ENCODE measurements around the gene GAPDHS.

GAPDHS gene

DNA sequence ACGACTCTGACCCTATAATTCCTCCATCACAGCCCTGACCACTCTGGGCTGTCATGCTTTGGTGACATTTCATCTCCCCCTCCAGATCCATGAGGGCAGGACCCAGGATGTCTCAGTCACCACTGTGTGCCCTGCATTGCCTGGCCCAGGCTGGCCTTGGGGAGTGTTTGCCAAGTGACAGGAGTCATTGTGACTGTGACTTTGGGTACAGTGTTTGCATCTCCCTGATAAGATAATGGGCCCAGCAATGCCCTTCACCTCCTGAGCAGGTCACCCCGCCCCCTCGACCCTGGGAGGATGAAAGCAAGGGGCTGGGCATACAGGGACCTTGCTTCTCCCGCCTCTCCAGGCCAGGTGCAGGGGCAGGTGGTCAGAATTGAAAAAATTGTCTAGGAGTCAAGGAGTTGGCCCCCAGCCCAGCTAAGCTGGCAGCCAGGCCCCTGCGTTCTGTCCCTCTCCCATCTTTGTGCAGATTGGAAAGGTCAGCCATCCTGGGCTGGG is 36.1 kb downstream of the GAPDHS start:
- H3K4me1 Mint-ChIP-seq = no peaks in the 10 kb centered on the region
- H3K36me3 Mint-ChIP-seq = no peaks in the 10 kb centered on the region
- H3K4me3 Mint-ChIP-seq = no peak overlapping the region
- ATAC-seq = no peak
- no peaks in the 10 kb centered on the region for H3K9me3 Mint-ChIP-seq
- H3K27me3 Mint-ChIP-seq = peaks cover 43% of the 10 kb centered on the region
- no peak overlapping the region for H3K27ac Mint-ChIP-seq

DNA sequence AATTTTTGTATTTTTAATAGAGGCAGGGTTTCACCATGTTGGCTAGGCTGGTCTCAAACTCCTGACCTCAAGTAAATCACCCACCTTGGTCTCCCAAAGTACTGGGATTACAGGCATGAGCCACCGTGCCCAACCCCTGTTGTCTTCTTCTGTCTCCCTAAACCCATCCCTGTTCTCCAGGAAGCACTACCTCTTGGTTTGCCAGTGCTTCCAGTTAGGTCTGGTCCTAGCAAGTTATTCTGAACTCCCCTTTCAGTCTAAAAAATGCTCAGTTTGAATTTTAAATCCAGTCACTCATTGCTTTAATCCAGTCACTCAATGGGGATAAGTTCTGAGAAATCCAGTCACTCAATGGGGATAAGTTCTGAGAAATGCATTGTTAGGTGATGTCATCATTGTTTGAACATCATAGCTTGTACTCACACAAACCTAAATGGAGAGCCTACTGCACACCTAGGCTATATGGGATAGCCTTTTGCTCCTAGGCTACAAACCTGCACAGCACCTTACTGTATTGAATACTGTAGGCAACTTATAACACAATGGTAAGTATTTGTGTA is 38.2 kb downstream of the GAPDHS start:
- Mint-ChIP-seq H3K27me3 (peaks cover 41% of the 10 kb centered on the region), H3K36me3 (peaks cover 9% of the 10 kb centered on the region), H3K4me1 (no peaks in the 10 kb centered on the region), H3K4me3 (no peak overlapping the region), H3K27ac (no peak overlapping the region), H3K9me3 (peaks cover 8% of the 10 kb centered on the region)
- no peak for ATAC-seq

- Mint-ChIP-seq H3K9me3 (peaks cover 14% of the 10 kb centered on the region), H3K27me3 (peaks cover 18% of the 10 kb centered on the region), H3K4me3 (no peak overlapping the region), H3K4me1 (no peaks in the 10 kb centered on the region), H3K36me3 (peaks cover 15% of the 10 kb centered on the region), H3K27ac (no peak overlapping the region)
- no peak for ATAC-seq
Measured at GRCh38 chr19:35577918-35578317, 44.7 kb downstream of the GAPDHS start.

DNA sequence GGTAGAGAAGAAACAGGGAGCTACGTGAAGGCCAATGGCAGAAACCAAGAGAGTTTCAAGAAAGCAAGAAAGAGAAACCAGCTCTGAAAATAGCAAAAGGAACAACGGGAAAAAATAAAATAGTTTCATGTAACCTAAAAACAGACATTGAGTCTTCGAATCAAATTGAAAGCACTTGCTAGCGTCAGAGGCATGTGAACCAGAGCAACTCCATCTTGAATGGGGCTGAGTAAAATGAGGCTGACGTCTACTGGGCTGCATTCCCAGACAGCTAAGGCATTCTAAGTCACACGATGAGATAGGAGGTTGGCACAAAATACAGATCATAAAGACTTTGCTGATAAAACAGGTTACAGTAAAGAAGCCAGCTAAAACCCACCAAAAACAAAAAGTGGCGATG is 45.5 kb downstream of the GAPDHS start:
- H3K27me3 Mint-ChIP-seq = peaks cover 26% of the 10 kb centered on the region
- ATAC-seq = no peak
- no peak overlapping the region for H3K4me3 Mint-ChIP-seq
- peaks cover 15% of the 10 kb centered on the region for H3K36me3 Mint-ChIP-seq
- H3K4me1 Mint-ChIP-seq = no peaks in the 10 kb centered on the region
- peaks cover 14% of the 10 kb centered on the region for H3K9me3 Mint-ChIP-seq
- no peak overlapping the region for H3K27ac Mint-ChIP-seq

- no peak overlapping the region for H3K27ac Mint-ChIP-seq
- no peaks in the 10 kb centered on the region for H3K9me3 Mint-ChIP-seq
- H3K4me3 Mint-ChIP-seq = no peak overlapping the region
- no peaks in the 10 kb centered on the region for H3K4me1 Mint-ChIP-seq
- no peaks in the 10 kb centered on the region for H3K36me3 Mint-ChIP-seq
- ATAC-seq = no peak
- H3K27me3 Mint-ChIP-seq = peaks cover 44% of the 10 kb centered on the region
Measured at GRCh38 chr19:35582760-35583159, 49.5 kb downstream of the GAPDHS start.

GRCh38 chr19:35585848-35586247 is 52.6 kb downstream of the GAPDHS start, which contains the start of gene PMIS2:
TSS of gene PMIS2 (plus strand) at chr19:35586173. CDS start at chr19:35586260, 87 bp downstream.
- Mint-ChIP-seq H3K27me3 (peaks cover 44% of the 10 kb centered on the region), H3K36me3 (no peaks in the 10 kb centered on the region), H3K4me1 (no peaks in the 10 kb centered on the region), H3K9me3 (no peaks in the 10 kb centered on the region), H3K27ac (no peak within 1 kb of the TSS), H3K4me3 (no peak within 1 kb of the TSS)
- ATAC-seq = no peak

GRCh38 chr19:35587321-35587720 is 54.1 kb downstream of the GAPDHS start:
- no peak overlapping the region for H3K4me3 Mint-ChIP-seq
- peaks cover 44% of the 10 kb centered on the region for H3K27me3 Mint-ChIP-seq
- H3K27ac Mint-ChIP-seq = no peak overlapping the region
- H3K4me1 Mint-ChIP-seq = no peaks in the 10 kb centered on the region
- ATAC-seq = no peak
- no peaks in the 10 kb centered on the region for H3K36me3 Mint-ChIP-seq
- no peaks in the 10 kb centered on the region for H3K9me3 Mint-ChIP-seq

DNA sequence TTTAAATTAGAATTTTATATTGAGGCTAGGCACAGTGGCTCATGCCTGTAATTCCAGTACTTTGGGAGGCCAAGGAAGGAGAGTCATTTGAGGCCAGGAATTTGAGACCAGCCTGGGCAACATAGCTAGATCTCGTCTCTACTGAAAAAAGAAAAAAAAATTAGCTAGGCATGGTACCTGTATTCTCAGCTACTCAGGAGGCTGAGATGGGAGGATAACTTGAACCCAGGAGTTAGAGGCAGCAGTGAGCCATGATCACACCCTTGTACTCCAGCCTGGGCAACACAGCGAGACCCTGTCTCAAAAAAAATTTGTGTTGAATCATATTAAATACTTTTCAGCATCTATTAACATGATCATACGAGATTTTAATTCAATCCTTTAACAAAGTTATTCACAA is 57.6 kb downstream of the GAPDHS start:
- Mint-ChIP-seq H3K27me3 (peaks cover 24% of the 10 kb centered on the region), H3K4me1 (no peaks in the 10 kb centered on the region)
- ATAC-seq = no peak

DNA sequence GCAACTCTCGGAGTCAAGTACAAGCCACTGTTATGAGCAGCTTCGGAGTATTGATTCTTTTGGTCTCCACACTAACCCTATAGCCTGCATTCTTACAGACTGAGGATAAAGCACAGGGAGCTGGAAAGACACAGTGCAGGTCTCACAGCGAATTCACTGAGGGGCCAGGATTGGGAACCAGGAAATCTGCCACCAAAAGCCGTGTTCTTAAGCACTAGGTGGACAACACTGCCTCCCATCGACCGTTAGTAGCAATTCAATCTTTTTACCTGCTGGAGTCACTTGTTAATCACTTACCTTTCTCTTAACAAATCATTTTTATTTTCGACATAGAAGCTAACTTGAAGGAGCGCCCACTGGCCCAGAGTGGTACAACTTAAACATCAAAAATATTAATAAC is 59.0 kb downstream of the GAPDHS start:
- no peak overlapping the region for H3K27ac Mint-ChIP-seq
- no peak for ATAC-seq

More for the DNA sequence above, 57.6 kb downstream of the GAPDHS start:
- no peaks in the 10 kb centered on the region for H3K9me3 Mint-ChIP-seq
- no peak overlapping the region for H3K4me3 Mint-ChIP-seq
- H3K36me3 Mint-ChIP-seq = no peaks in the 10 kb centered on the region
- H3K27ac Mint-ChIP-seq = no peak overlapping the region

More for the DNA sequence above, 59.0 kb downstream of the GAPDHS start:
- no peaks in the 10 kb centered on the region for H3K9me3 Mint-ChIP-seq
- H3K36me3 Mint-ChIP-seq = no peaks in the 10 kb centered on the region
- H3K4me3 Mint-ChIP-seq = no peak overlapping the region
- peaks cover 20% of the 10 kb centered on the region for H3K27me3 Mint-ChIP-seq
- peaks cover 6% of the 10 kb centered on the region for H3K4me1 Mint-ChIP-seq
